Kidney (tissue), 14 donors: ENCODE results near the gene FCHSD1. TPM values are rescaled to one million over a fixed set of nuclear protein-coding genes. Genes with fewer than 3 reads are reported as not detected.
A peak's percentile ranks its signal among the peaks of the same experiment; 100 is the strongest.

Experiments used
- DNase-seq, 5 donors: peaks; one replicate each; pipeline ENCODE4 v3.0.0-alpha.2; 2013 to 2020
- FAIRE-seq: peaks from 2 replicates; lab custom pipeline; 2012; peaks lifted over from hg19 to GRCh38; lab: Jason Lieb, UNC
- H3K27ac ChIP-seq, 2 donors: one replicate each; pipeline ENCODE4 v1.7.0; 2013; ENCODE audit warnings: low read depth in 2 of 2, low read length in 2 of 2, inconsistent platforms in 1 of 2
- H3K27me3 ChIP-seq: one replicate; pipeline ENCODE4 v1.7.1; 2013; ENCODE audit warnings: low read length, inconsistent platforms; ENCODE audit not compliant: control insufficient read depth, insufficient read depth
- H3K36me3 ChIP-seq, 3 donors: one replicate each; pipeline versions ENCODE4 v1.7.0 to v1.7.1; 2013; ENCODE audit warnings: low read length in 3 of 3, control low read depth in 1 of 3, inconsistent platforms in 1 of 3; ENCODE audit not compliant: insufficient read depth in 3 of 3, control insufficient read depth in 2 of 3
- H3K4me1 ChIP-seq, 3 donors: one replicate each; pipeline versions ENCODE4 v1.7.0 to v1.7.1; 2013; ENCODE audit warnings: low read length in 3 of 3, inconsistent platforms in 1 of 3, low read depth in 1 of 3; ENCODE audit not compliant: control insufficient read depth in 2 of 3, insufficient read depth in 2 of 3
- H3K4me3 ChIP-seq, 3 donors: one replicate each; pipeline versions ENCODE4 v1.7.0 to v1.8.1; 2013; ENCODE audit warnings: low read length in 3 of 3, control low read depth in 1 of 3, inconsistent platforms in 1 of 3
- H3K9ac ChIP-seq, 3 donors: one replicate each; pipeline versions ENCODE4 v1.7.0 to v1.7.1; 2013; ENCODE audit warnings: low read length in 3 of 3, control low read depth in 1 of 3, inconsistent platforms in 1 of 3
- H3K9me3 ChIP-seq, 3 donors: one replicate each; pipeline versions ENCODE4 v1.7.0 to v1.7.1; 2013; ENCODE audit warnings: low read length in 3 of 3, control low read depth in 1 of 3, inconsistent platforms in 1 of 3; ENCODE audit not compliant: control insufficient read depth in 2 of 3, insufficient read depth in 1 of 3
- CTCF ChIP-seq: IDR thresholded peaks from 3 replicates; pipeline ENCODE4 v1.5.1; 2012; ENCODE audit warnings: mild to moderate bottlenecking, moderate library complexity, borderline replicate concordance; ENCODE audit not compliant: insufficient read depth; ENCODE audit errors: extremely low read depth
- intact Hi-C: fragments of 100-400 bp; cut with DNase I; formaldehyde crosslinking; loops from one replicate; pipeline ENCODE4 v1.11.1; 2022
- polyA plus RNA-seq: library from polyadenylated mRNA; stranded (reverse); fragments of 350-450 nt; fragmentation: Illumina TruSeq; extraction: RNeasy Lipid Tissue Mini Kit (QIAGEN cat#74804); gene quantifications from one replicate; pipeline ENCODE4 v1.2.3, GENCODE V29; 2014; ENCODE audit warnings: low read depth, low replicate concordance; ENCODE audit not compliant: insufficient read depth
- total RNA-seq: library from RNA; stranded (reverse); fragmentation: NEBNext Ultra II Directional; extraction: Animal tissue kit (Norgen Biotek cat#: 25700); gene quantifications from one replicate; pipeline ENCODE4 v1.2.1, GENCODE V29; 2021
- donor health status: control.
- donor health status: control.
- donor health status: control.
- donor health status: control.
- donor health status: control.
- donor health status: DM: yes; HTN: yes; CAD: no.
- donor health status: Normal renal cell carcinoma (clear cell type).

FCHSD1 gene
- total and polyA plus RNA-seq, 2 donors from 2014 or later, result 6.4 to 20.3 TPM

GRCh38 chr5:141618804-141619554 lies 32.2 kb downstream of the FCHSD1 start, which contains the start of gene DIAPH1:
DIAPH1 (minus strand) TSS chr5:141619000; CDS start chr5:141618914, 86 bp downstream.
- Histone ChIP-seq H3K4me3 (peak within 1 kb of the TSS; percentile 62 to 93 (median 62)), H3K27me3 (no peaks in the 10 kb centered on the region), H3K27ac (peak within 1 kb of the TSS; percentile 90 to 94), H3K4me1 (peaks cover 0 to 16% (median 3%) of the 10 kb centered on the region in 3 donors), H3K9ac (peak within 1 kb of the TSS; percentile 20 to 77 (median 55)), H3K9me3 (no peaks in the 10 kb centered on the region), H3K36me3 (peaks cover 5 to 33% (median 11%) of the 10 kb centered on the region in 3 donors)
- no peak for FAIRE-seq
- intact Hi-C loops, result no loop called here
- DNase-seq, result peak; percentile 98 to 99 (median 99)
- TF ChIP-seq CTCF, result peak; percentile 96

GRCh38 chr5:141618030-141618803 lies 33.0 kb downstream of the FCHSD1 start:
- DNase-seq, result peak; percentile 74 to 90 (median 81)
- Histone ChIP-seq H3K27ac (peak overlapping the region; percentile 90 to 94), H3K4me1 (peaks cover 0 to 18% (median 3%) of the 10 kb centered on the region in 3 donors), H3K9me3 (no peaks in the 10 kb centered on the region), H3K27me3 (no peaks in the 10 kb centered on the region), H3K36me3 (peaks cover 5 to 27% (median 9%) of the 10 kb centered on the region in 3 donors), H3K4me3 (peak overlapping the region; percentile 62 to 93 (median 62)), H3K9ac (peak overlapping the region; percentile 20 to 77 (median 55))
- TF ChIP-seq CTCF, result no peak
- intact Hi-C loops, result no loop called here
- no peak for FAIRE-seq

GRCh38 chr5:141617682-141618029 lies 33.6 kb downstream of the FCHSD1 start:
- DNase-seq (peak in 1 of 5 donors; percentile 39), FAIRE-seq (no peak)
- Histone ChIP-seq H3K27me3 (no peaks in the 10 kb centered on the region), H3K9ac (peak overlapping the region; percentile 20 to 77 (median 55)), H3K4me1 (peaks cover 0 to 18% (median 3%) of the 10 kb centered on the region in 3 donors), H3K27ac (peak overlapping the region; percentile 90 to 94), H3K36me3 (peaks cover 5 to 25% (median 8%) of the 10 kb centered on the region in 3 donors), H3K4me3 (peak overlapping the region; percentile 62 to 93 (median 62)), H3K9me3 (no peaks in the 10 kb centered on the region)
- intact Hi-C loops, result no loop called here
- TF ChIP-seq CTCF, result no peak
